ENCODE measurements around the gene CABP4. TPM values are rescaled to one million over a fixed set of nuclear protein-coding genes. Genes with fewer than 3 reads are reported as not detected.

Gene CABP4
- total RNA-seq, 1 experiment from 2014 or later, result 24.8 TPM

DNA sequence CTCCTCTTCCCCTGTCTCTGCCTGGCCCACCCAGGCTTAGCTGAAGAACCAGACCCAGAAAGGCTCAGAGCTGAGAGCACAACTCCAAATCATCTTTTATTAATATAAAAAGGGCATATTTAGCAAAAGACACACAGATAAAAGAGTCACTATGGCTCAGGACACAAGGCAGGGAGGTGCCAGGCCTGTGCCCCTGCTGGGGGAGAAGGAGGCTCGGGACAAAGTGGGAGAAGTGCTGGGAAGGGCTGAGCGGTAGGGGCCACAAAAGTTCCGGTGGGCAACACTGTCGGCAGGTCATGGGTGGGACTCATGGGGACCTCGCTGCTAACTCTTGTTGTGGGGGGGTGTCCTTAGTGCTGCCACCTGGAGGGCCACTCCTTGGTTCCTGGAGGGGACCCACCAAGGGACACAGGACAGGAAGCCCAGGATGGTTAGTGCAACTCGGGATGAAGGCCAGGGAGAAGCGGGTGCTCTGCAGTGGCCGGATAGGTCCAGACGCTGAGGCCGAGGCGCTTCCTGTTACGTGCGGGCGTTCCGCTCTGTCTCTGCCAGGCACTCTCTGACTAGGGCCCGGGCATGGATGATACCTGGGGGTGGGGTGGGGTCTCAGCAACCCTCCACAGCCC, 51.4 kb downstream of the CABP4 start:
- H3K4me3 Mint-ChIP-seq (ENCODE audit: low read depth, unreplicated experiment), result peak overlapping the region; percentile 91
- no peaks in the 10 kb centered on the region for H3K9me3 Mint-ChIP-seq (ENCODE audit: low read depth, unreplicated experiment)
- peak overlapping the region; percentile 99 for H3K27ac Mint-ChIP-seq (ENCODE audit: unreplicated experiment)
- H3K27me3 Mint-ChIP-seq (ENCODE audit: unreplicated experiment), result peaks cover 13% of the 10 kb centered on the region
- TF ChIP-seq CTCF (IDR thresholded peaks at IDR 0.05; ENCODE audit: unreplicated experiment), result peak; percentile 39
- H3K4me1 Mint-ChIP-seq (ENCODE audit: low read depth, unreplicated experiment), result peaks cover 31% of the 10 kb centered on the region
- DNase-seq, result no peak
- no TSS peak for BruUV-seq (replicated peaks)
- H3K36me3 Mint-ChIP-seq (ENCODE audit: insufficient read depth, unreplicated experiment), result peaks cover 66% of the 10 kb centered on the region
- intact Hi-C loops (cut with micrococcal nuclease; ENCODE audit: unreplicated experiment), result loop anchor here (2.0 to 10.0 kb wide), 3 partner anchors 76 to 152 kb away; partner anchors contain the start of genes GSTP1, POLD4 and RPS6KB2
- CTCF ChIA-PET, result interaction anchor here (1.9 kb wide), 1 partner anchor 105 kb away, joined by 4 read pairs; the partner anchor contains the start of gene PPP1CA

GRCh38 chr11:67507242-67507863, 52.2 kb downstream of the CABP4 start:
- H3K27ac Mint-ChIP-seq (ENCODE audit: unreplicated experiment), result peak overlapping the region; percentile 99
- no peak for DNase-seq
- peaks cover 13% of the 10 kb centered on the region for H3K27me3 Mint-ChIP-seq (ENCODE audit: unreplicated experiment)
- TSS peak; percentile 83 for BruUV-seq (replicated peaks)
- CTCF ChIA-PET, result no interaction called here
- TF ChIP-seq CTCF (IDR thresholded peaks at IDR 0.05; ENCODE audit: unreplicated experiment), result no peak
- no peaks in the 10 kb centered on the region for H3K9me3 Mint-ChIP-seq (ENCODE audit: low read depth, unreplicated experiment)
- peaks cover 66% of the 10 kb centered on the region for H3K36me3 Mint-ChIP-seq (ENCODE audit: insufficient read depth, unreplicated experiment)
- intact Hi-C loops (cut with micrococcal nuclease; ENCODE audit: unreplicated experiment), result loop anchor here (2.0 to 10.0 kb wide), 3 partner anchors 75 to 153 kb away; partner anchors contain the start of genes GSTP1, POLD4 and RPS6KB2
- H3K4me3 Mint-ChIP-seq (ENCODE audit: low read depth, unreplicated experiment), result peak overlapping the region; percentile 91
- H3K4me1 Mint-ChIP-seq (ENCODE audit: low read depth, unreplicated experiment), result peaks cover 31% of the 10 kb centered on the region

DNA sequence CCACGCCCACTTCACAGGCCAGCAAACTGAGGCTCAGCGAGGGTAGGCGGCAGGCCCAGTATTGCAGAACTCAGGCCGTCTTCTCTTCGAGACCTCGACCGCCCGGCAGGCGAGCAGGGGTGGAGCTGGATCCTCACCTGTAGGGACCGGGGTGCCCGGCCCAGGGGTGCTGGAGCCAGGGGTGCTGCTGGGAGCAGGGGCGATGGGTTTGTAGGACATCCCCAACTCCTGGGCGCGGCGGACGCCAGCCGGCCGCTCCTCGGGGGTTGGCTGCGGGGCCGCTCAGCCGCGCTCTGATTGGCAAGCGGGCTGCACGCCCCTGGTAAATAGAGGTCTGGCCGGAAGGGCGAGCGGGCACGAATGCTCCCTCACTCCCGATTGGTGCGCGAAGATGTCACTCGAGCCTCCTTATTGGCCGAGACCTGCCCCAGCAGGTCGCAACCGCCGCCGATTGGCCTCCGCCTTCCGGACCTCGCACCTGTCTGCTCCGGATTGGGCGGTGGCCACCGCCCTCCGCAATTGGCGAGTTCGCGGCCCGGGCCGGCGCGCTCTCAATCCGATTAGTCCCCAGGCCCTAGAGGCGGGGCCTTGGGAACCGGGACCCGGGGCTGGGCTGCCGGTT, 52.8 kb downstream of the CABP4 start, which contains the start of gene CDK2AP2:
TSS of gene CDK2AP2 (minus strand) at position 299 of the 622 bp plus-strand sequence. CDS start at position 219, 80 bp downstream.
- CTCF ChIA-PET, result no interaction called here
- BruUV-seq (replicated peaks), result no TSS peak
- Mint-ChIP-seq H3K4me1 (ENCODE audit: low read depth, unreplicated experiment) (peaks cover 31% of the 10 kb centered on the region), H3K36me3 (ENCODE audit: insufficient read depth, unreplicated experiment) (peaks cover 66% of the 10 kb centered on the region), H3K9me3 (ENCODE audit: low read depth, unreplicated experiment) (no peaks in the 10 kb centered on the region), H3K4me3 (ENCODE audit: low read depth, unreplicated experiment) (peak within 1 kb of the TSS; percentile 91), H3K27ac (ENCODE audit: unreplicated experiment) (peak within 1 kb of the TSS; percentile 99), H3K27me3 (ENCODE audit: unreplicated experiment) (peaks cover 13% of the 10 kb centered on the region)
- DNase-seq, result peak; percentile 99
- TF ChIP-seq CTCF (IDR thresholded peaks at IDR 0.05; ENCODE audit: unreplicated experiment), result no peak
- intact Hi-C loops (cut with micrococcal nuclease; ENCODE audit: unreplicated experiment), result loop anchor here (2.0 to 10.0 kb wide), 3 partner anchors 75 to 153 kb away; partner anchors contain the start of genes GSTP1, POLD4 and RPS6KB2

- CTCF ChIA-PET, result no interaction called here
- Mint-ChIP-seq H3K9me3 (ENCODE audit: low read depth, unreplicated experiment) (no peaks in the 10 kb centered on the region), H3K27me3 (ENCODE audit: unreplicated experiment) (peaks cover 16% of the 10 kb centered on the region), H3K36me3 (ENCODE audit: insufficient read depth, unreplicated experiment) (peaks cover 63% of the 10 kb centered on the region), H3K4me1 (ENCODE audit: low read depth, unreplicated experiment) (peaks cover 31% of the 10 kb centered on the region), H3K27ac (ENCODE audit: unreplicated experiment) (peak overlapping the region; percentile 99), H3K4me3 (ENCODE audit: low read depth, unreplicated experiment) (peak overlapping the region; percentile 91)
- no TSS peak for BruUV-seq (replicated peaks)
- intact Hi-C loops (cut with micrococcal nuclease; ENCODE audit: unreplicated experiment), result loop anchor here (10.0 kb wide), 2 partner anchors 84 to 154 kb away; partner anchors contain the start of genes POLD4 and RPS6KB2
- TF ChIP-seq CTCF (IDR thresholded peaks at IDR 0.05; ENCODE audit: unreplicated experiment), result no peak
- DNase-seq, result peak; percentile 99
These were observed 53.5 kb downstream of the CABP4 start for GRCh38 chr11:67508486-67509121.
